Stimulated activated CD4-positive, alpha-beta T cell treated with anti-CD3 and anti-CD28 coated beads, Interleukin-4, amount 100 ng/mL, for 24 hours (primary cell): ENCODE data around the gene CCDC12.
A peak's percentile ranks its signal among the peaks of the same experiment; 100 is the strongest.
"Not testable (repeated sequence)": the region's sequence is repeated elsewhere in the genome, so short reads cannot be mapped to it uniquely, and the experiment has no call there.

Experiments
- DNase-seq: peaks from one replicate; pipeline ENCODE4 v3.0.0-alpha.2; 2020

Gene CCDC12

GRCh38 chr3:46918634-46919033, 57.9 kb downstream of the CCDC12 start:
- DNase-seq = no peak

- DNase-seq = no peak
Measured at GRCh38 chr3:46918202-46918601, 58.3 kb downstream of the CCDC12 start.

GRCh38 chr3:46917257-46917656, 59.3 kb downstream of the CCDC12 start:
- DNase-seq = no peak

DNA sequence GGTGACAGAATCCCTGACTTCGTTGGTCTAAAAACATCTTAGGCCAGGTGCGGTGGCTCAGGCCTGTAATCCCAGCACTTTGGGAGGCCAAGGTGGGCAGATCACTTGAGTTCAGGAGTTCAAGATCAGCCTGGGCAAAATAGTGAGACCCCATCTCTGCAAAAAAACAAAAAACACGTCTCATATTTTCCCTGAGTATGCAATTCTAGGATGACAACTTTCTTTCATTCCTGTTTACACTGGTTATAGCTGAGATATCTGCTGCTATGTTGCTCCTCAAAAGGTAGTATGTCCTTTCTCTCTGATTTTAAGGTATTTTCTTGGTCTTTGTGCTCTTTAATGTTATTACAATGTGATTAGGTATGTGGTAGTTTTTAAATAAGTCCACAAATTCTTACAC, 59.7 kb downstream of the CCDC12 start:
- DNase-seq = no peak

DNA sequence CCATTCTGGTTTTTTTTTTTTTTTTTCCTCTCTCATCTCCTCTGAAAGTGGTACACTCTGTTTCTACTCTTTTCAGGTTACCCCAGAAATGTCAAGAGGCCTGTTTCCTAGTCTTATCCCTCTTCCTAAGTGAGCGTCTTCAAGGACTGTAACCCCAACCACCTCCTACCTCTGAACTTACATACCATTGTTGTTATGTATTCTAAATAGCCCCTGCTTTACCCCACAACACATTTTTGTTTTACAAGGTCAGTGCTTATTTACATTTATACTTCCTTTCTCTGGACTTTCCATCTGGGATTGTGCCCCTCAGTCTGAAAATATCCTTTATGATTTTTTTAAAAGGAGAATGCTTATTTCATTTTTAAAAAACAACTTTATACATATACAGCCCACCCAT, 60.3 kb downstream of the CCDC12 start:
- no peak for DNase-seq

- DNase-seq = no peak
Measured at GRCh38 chr3:46915297-46915822, 61.2 kb downstream of the CCDC12 start.

- DNase-seq = no peak
Measured at GRCh38 chr3:46914849-46915248, 61.7 kb downstream of the CCDC12 start.

- DNase-seq = no peak
Measured at GRCh38 chr3:46913644-46914043, 62.9 kb downstream of the CCDC12 start.

DNA sequence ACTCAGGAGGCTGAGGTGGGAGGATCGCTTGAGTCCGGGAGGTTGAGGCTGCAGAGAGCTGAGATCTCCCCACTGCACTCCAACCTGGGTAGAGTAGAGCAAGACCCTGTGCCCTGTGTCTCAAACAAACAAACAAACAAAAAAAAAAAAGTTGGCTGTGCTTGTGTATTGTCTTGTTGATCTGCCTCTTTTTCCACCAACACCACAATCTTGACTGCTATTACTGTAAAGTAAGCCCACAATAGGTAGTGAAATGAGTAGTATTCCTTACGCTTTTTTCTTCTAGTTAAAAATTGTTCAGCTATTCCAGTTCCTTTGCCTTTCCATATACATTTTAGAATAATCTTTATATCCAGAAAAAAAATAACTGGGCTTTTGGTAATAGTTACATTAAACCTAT, 63.6 kb downstream of the CCDC12 start:
- DNase-seq = no peak

DNA sequence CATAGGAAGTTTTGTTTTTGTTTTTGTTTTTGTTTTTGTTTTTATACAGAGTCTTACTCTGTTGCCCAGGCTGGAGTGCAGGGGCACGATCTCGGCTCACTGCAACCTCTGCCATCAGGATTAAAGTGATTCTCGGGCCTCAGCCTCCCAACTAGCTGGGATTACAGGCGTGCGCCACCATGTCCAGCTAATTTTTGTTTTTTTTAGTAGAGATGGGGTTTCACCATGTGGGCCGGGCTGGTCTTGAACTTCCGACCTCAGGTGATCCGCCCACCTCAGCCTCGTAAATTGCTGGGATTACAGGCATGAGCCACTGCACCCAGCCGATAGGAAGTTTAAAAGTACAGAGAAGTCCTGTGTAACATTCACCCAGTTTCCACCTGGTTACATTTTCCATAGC, 65.6 kb downstream of the CCDC12 start:
- DNase-seq = not testable (repeated sequence)

- DNase-seq = no peak
Measured at GRCh38 chr3:46910166-46910760, 66.3 kb downstream of the CCDC12 start.

DNA sequence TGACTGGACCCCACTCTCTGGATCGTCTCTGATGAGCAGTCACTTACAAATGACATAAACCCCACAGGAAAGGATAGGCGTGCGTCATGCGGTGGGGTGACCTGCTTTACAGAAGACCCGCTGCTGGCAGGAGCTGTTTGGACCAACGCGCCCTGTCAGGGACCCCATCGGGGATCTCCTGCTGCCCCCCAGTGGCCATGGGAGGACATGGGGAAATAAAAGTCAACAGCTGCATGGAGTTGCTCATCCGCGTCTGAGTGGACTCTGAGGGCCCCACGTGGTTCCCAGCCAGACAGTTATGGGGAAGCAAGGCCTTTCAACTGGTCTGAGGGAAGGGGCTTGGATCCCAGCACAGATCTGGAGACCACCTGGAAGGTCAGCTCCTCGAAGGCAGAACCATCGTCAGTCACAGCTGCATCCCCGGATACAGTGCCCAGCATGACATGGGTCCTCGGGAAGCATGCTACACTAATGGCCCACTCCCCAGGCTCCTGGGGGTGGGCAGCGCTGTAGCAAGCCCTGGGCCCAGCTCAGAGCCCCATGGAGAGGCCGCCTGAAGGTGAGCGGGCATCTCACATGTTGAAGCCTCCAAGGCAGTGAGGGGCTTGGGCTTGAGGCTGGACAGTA, 66.9 kb downstream of the CCDC12 start:
- DNase-seq = peak; percentile 82

- no peak for DNase-seq
Measured at GRCh38 chr3:46908986-46909534, 67.5 kb downstream of the CCDC12 start.

GRCh38 chr3:46908294-46908985, 68.1 kb downstream of the CCDC12 start:
- DNase-seq = no peak

GRCh38 chr3:46907960-46908293, 68.6 kb downstream of the CCDC12 start:
- DNase-seq = no peak

GRCh38 chr3:46907271-46907670, 69.3 kb downstream of the CCDC12 start:
- DNase-seq = no peak

DNA sequence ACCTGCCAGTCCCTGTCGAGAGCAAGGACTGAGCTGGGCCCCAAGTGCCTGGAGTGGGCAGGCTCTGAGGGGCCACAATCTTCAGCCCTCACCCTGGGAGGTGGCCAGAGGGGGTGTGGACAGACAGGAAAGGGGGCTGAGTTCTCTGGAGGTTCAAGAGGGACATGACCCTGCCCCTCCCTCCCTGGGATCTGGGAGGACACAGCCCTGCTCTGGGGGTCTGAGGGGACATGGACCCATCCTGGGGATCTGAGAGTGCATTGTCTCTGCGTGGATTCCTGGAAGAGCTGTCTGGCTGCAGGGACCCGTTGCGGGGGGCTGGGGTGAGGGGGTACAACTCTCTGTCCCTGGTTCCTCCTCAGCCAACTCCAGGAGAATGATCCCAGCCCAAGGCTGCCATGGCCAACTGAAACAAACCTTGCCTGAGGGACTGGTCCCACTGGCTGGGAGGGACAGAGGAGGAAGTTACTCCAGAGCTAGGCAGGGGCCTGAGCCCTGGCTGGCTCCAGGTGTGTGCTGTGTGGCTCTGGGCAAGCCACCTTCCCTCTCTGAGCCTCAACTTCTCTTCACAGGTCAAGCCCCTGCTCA, 70.0 kb downstream of the CCDC12 start:
- no peak for DNase-seq

- no peak for DNase-seq
Measured at GRCh38 chr3:46905661-46906451, 70.7 kb downstream of the CCDC12 start.

- DNase-seq = no peak
Measured at GRCh38 chr3:46905213-46905560, 71.4 kb downstream of the CCDC12 start.

GRCh38 chr3:46904303-46905212, 72.0 kb downstream of the CCDC12 start:
- no peak for DNase-seq
